Smooth muscle cell (in vitro differentiated cells): ENCODE measurements around the gene LTBR. TPM values are rescaled to one million over a fixed set of nuclear protein-coding genes. Genes with fewer than 3 reads are reported as not detected.

ENCODE experiments used
- DNase-seq: peaks from one replicate; lab custom pipeline; 2025; ENCODE audit not compliant: unreplicated experiment; lab: John Stamatoyannopoulos, UW
- H2AFZ ChIP-seq: fragments of 200-600 bp; sonication (generic); 2 replicates; pipeline ENCODE4 v1.6.0; 2016; ENCODE audit warnings: antibody characterized with exemption, low read depth, mild to moderate bottlenecking
- H3F3A ChIP-seq: fragments of 200-600 bp; sonication (generic); 2 replicates; pipeline ENCODE4 v1.6.0; 2017; ENCODE audit warnings: antibody characterized with exemption, low read depth
- H3K27ac ChIP-seq: fragments of 200-600 bp; sonication (generic); 2 replicates; pipeline ENCODE4 v1.5.1; 2016; ENCODE audit warnings: low read depth, mild to moderate bottlenecking
- H3K27me3 ChIP-seq: fragments of 200-600 bp; sonication (generic); 2 replicates; pipeline ENCODE4 v1.6.1; 2016; ENCODE audit warnings: low read depth, mild to moderate bottlenecking
- H3K36me3 ChIP-seq: fragments of 200-600 bp; sonication (generic); 2 replicates; pipeline ENCODE4 v1.5.1; 2016; ENCODE audit warnings: low read depth
- H3K4me1 ChIP-seq: fragments of 200-600 bp; sonication (generic); 2 replicates; pipeline ENCODE4 v1.5.1; 2016; ENCODE audit warnings: low read depth
- H3K4me2 ChIP-seq: fragments of 200-600 bp; sonication (generic); 2 replicates; pipeline ENCODE4 v1.6.0; 2016; ENCODE audit warnings: mild to moderate bottlenecking
- H3K4me3 ChIP-seq: fragments of 200-600 bp; sonication (generic); 2 replicates; pipeline ENCODE4 v1.5.1; 2016; ENCODE audit warnings: mild to moderate bottlenecking
- H3K79me2 ChIP-seq: fragments of 200-600 bp; sonication (generic); 2 replicates; pipeline ENCODE4 v1.6.0; 2016; ENCODE audit warnings: low read depth, mild to moderate bottlenecking
- H3K9ac ChIP-seq: fragments of 200-600 bp; sonication (generic); 2 replicates; pipeline ENCODE4 v1.6.0; 2016; ENCODE audit warnings: low read depth
- H3K9me3 ChIP-seq: fragments of 200-600 bp; sonication (generic); replicated peaks from 2 replicates; pipeline ENCODE4 v1.5.1; 2016; ENCODE audit warnings: low read depth
- H4K20me1 ChIP-seq: fragments of 200-600 bp; sonication (generic); 2 replicates; pipeline ENCODE4 v1.6.0; 2016; ENCODE audit warnings: low read depth
- WGBS: methylation state at CpG from one replicate; pipeline ENCODE4 v1.1.7; 2016; ENCODE audit warnings: low lambda C conversion rate; 5-methylcytosine and 5-hydroxymethylcytosine counted together
- polyA plus RNA-seq: library from polyadenylated mRNA; unstranded; fragments of >200 nt; fragmentation: Nextera tagmentation; extraction: Ambion mirVana; gene quantifications from 2 replicates; pipeline ENCODE4 v1.2.1, GENCODE V29; 2016
- total RNA-seq: library from RNA; depleted of rRNA; stranded (reverse); fragments of >200 nt; gene quantifications from 2 replicates; pipeline ENCODE4 v1.2.3, GENCODE V29; 2014
- TF ChIP-seq, protein P1 (sequence below): fragments of 200-600 bp; sonication (generic); IDR thresholded peaks from 2 replicates; pipeline ENCODE4 v1.5.1; 2017; ENCODE audit warnings: borderline replicate concordance, mild to moderate bottlenecking, antibody characterized with exemption; ENCODE audit not compliant: insufficient read depth, poor library complexity, severe bottlenecking

LTBR gene
- total and polyA plus RNA-seq, 2 experiments from 2014 or later: 35.1 to 72.9 TPM

DNA sequence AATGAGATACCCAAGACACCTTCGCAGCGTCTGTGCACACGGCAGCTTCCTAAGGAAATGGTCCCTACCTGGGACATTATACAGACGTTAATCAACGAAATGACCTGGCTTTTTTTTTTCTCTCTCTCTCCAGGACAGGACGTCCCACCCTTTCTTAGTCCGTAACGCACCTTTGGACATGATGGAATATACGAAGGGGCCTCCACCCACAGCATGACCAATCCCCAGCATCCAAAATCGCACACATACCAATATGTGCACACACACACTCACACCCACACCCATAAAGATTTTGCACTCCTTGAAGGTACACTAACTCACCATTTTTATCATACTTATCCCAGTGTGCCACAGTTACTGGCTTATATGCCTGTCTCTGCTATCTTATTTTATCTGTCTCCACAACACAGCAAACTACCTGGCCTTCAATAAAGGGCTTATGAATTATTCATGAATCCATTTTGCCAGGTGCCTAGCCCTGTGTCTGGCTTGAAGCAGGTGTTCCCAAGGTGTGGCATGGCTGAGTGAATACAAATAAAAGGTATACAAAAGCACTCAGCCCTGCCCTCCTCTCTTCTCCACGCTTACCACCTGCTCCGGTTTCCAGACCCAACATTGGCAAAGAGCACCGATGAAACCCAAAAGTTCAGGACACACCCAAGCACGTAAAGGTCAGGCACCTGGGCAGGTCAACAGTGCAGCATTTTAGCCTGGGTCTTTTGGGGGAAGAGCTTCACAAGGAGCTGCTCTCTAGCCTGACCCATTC, 10.8 kb upstream of the LTBR start:
- WGBS: 30% methylated on average over 14 of the region's 14 CpGs
- H4K20me1 ChIP-seq: no peaks in the 10 kb centered on the region
- no peak overlapping the region for H2AFZ ChIP-seq
- no peaks in the 10 kb centered on the region for H3K79me2 ChIP-seq
- DNase-seq: no peak
- H3K9me3 ChIP-seq: no peaks in the 10 kb centered on the region
- TF ChIP-seq, protein P1, sequence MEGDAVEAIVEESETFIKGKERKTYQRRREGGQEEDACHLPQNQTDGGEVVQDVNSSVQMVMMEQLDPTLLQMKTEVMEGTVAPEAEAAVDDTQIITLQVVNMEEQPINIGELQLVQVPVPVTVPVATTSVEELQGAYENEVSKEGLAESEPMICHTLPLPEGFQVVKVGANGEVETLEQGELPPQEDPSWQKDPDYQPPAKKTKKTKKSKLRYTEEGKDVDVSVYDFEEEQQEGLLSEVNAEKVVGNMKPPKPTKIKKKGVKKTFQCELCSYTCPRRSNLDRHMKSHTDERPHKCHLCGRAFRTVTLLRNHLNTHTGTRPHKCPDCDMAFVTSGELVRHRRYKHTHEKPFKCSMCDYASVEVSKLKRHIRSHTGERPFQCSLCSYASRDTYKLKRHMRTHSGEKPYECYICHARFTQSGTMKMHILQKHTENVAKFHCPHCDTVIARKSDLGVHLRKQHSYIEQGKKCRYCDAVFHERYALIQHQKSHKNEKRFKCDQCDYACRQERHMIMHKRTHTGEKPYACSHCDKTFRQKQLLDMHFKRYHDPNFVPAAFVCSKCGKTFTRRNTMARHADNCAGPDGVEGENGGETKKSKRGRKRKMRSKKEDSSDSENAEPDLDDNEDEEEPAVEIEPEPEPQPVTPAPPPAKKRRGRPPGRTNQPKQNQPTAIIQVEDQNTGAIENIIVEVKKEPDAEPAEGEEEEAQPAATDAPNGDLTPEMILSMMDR: no peak
- H3K4me3 ChIP-seq: no peak overlapping the region
- H3K9ac ChIP-seq: no peak overlapping the region
- peak overlapping the region; percentile 86 for H3K27ac ChIP-seq
- peak overlapping the region; percentile 78 for H3K4me2 ChIP-seq
- peaks cover 51% of the 10 kb centered on the region for H3K4me1 ChIP-seq
- H3K36me3 ChIP-seq: no peaks in the 10 kb centered on the region
- no peaks in the 10 kb centered on the region for H3K27me3 ChIP-seq
- peaks cover 9% of the 10 kb centered on the region for H3F3A ChIP-seq

DNA sequence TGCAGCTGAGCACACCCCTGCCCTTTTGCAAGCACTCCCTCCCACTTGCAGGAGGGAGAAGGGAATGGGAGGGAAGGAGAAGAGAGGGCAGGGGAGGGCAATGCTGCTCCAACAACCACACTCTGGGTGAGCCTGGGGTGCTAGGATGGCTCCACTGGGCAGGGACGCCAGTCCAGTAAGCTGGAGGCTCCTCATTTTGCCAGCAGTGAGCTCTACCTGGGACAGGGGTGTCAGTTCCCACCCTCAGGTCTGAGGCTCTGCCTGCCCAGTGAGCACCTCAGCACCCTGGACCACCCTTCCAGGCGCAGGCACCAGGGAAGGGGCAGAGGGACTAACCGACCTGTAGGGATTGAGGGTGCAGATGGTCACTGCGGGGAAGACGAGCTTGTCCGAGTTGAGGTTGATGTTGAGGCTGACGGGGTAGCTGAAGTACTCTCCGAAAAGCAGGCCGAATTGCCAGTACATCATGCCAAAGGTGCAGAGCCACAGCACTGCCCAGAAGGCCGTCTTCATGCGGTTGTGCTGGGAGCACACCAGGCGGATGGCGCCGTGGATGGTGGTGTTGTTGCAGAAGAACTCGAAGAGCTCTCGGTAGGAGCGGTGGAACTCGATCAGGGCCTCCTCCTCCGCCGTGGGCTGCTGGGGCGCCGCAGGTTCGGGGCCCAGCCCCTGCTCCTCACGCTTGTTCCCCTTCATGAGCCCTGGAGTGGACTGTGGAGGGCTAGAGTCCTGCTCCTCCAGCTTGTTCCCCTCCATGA, 9.8 kb upstream of the LTBR start:
- H3K9ac ChIP-seq: no peak overlapping the region
- H3K4me1 ChIP-seq: peaks cover 51% of the 10 kb centered on the region
- TF ChIP-seq, protein P1: no peak
- no peaks in the 10 kb centered on the region for H3K36me3 ChIP-seq
- H3K4me3 ChIP-seq: peak overlapping the region; percentile 19
- peaks cover 9% of the 10 kb centered on the region for H3F3A ChIP-seq
- H3K4me2 ChIP-seq: no peak overlapping the region
- no peaks in the 10 kb centered on the region for H3K27me3 ChIP-seq
- H3K9me3 ChIP-seq: no peaks in the 10 kb centered on the region
- 67% methylated on average over 24 of the region's 24 CpGs for WGBS
- no peaks in the 10 kb centered on the region for H3K79me2 ChIP-seq
- H2AFZ ChIP-seq: no peak overlapping the region
- no peaks in the 10 kb centered on the region for H4K20me1 ChIP-seq
- no peak overlapping the region for H3K27ac ChIP-seq
- DNase-seq: no peak

DNA sequence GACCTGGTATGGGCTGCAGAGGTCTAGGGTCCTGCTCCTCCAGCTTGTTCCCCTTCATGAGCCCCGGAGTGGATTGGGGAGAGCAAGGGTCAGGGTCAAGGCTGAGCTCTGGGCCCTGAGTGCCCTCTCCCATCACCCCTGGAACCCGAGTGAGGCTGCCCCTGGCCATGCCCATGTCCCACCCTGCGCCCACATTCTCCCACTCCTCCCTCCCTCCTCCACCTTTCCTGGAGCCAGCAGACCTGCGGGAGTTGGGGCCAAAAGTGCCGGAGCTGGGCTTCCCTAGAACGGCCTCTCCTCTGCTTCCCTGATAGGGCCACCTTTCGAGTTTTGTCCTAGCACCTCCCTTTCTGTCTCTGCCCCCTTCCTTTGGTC, 9.2 kb upstream of the LTBR start:
- no peaks in the 10 kb centered on the region for H3K27me3 ChIP-seq
- no peak overlapping the region for H3K4me2 ChIP-seq
- peaks cover 9% of the 10 kb centered on the region for H3F3A ChIP-seq
- H3K9me3 ChIP-seq: no peaks in the 10 kb centered on the region
- H3K9ac ChIP-seq: no peak overlapping the region
- no peak overlapping the region for H3K27ac ChIP-seq
- DNase-seq: no peak
- no peaks in the 10 kb centered on the region for H4K20me1 ChIP-seq
- no peak overlapping the region for H3K4me3 ChIP-seq
- peaks cover 51% of the 10 kb centered on the region for H3K4me1 ChIP-seq
- TF ChIP-seq, protein P1: no peak
- no peaks in the 10 kb centered on the region for H3K79me2 ChIP-seq
- 73% methylated on average over 5 of the region's 7 CpGs for WGBS
- no peak overlapping the region for H2AFZ ChIP-seq
- no peaks in the 10 kb centered on the region for H3K36me3 ChIP-seq
